HS-5 (cell line): Measurements from ENCODE around the gene SMARCB1.

Source experiments
- DNase-seq: peaks from one replicate; pipeline ENCODE4 v3.0.0-alpha.2; 2012; ENCODE audit warnings: low read depth

SMARCB1 gene

GRCh38 chr22:23780146-23780748, 6.5 kb upstream of the SMARCB1 start:
- DNase-seq: no peak

- no peak for DNase-seq
Measured at GRCh38 chr22:23781065-23781464, 5.7 kb upstream of the SMARCB1 start.

GRCh38 chr22:23781511-23782183, 5.1 kb upstream of the SMARCB1 start:
- DNase-seq: peak; percentile 53

DNA sequence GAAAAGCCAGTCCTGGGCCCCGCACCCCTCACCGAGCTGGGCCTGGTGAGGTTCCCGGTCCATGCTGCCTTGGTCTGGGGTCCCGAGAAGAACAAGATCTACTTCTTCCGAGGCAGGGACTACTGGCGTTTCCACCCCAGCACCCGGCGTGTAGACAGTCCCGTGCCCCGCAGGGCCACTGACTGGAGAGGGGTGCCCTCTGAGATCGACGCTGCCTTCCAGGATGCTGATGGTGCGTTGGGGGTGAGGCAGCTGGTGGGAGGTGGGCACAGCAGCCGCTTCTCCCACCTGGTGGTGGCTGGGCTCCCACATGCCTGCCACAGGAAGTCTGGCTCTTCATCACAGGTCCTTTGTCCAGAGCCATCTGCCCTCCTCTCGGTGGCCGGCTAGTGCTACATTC, 4.5 kb upstream of the SMARCB1 start:
- DNase-seq: no peak

GRCh38 chr22:23782703-23783102, 4.1 kb upstream of the SMARCB1 start:
- DNase-seq: no peak

DNA sequence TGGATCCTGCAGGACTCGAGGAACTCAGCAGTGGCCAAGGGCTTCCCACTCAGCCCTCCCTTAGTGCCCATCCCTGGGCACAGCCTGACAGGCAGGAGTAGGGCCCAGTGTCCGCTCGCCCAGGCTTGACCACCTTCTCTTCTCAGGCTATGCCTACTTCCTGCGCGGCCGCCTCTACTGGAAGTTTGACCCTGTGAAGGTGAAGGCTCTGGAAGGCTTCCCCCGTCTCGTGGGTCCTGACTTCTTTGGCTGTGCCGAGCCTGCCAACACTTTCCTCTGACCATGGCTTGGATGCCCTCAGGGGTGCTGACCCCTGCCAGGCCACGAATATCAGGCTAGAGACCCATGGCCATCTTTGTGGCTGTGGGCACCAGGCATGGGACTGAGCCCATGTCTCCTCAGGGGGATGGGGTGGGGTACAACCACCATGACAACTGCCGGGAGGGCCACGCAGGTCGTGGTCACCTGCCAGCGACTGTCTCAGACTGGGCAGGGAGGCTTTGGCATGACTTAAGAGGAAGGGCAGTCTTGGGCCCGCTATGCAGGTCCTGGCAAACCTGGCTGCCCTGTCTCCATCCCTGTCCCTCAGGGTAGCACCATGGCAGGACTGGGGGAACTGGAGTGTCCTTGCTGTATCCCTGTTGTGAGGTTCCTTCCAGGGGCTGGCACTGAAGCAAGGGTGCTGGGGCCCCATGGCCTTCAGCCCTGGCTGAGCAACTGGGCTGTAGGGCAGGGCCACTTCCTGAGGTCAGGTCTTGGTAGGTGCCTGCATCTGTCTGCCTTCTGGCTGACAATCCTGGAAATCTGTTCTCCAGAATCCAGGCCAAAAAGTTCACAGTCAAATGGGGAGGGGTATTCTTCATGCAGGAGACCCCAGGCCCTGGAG, 3.3 kb upstream of the SMARCB1 start:
- DNase-seq: no peak

- no peak for DNase-seq
Measured at GRCh38 chr22:23784215-23784732, 2.5 kb upstream of the SMARCB1 start.

GRCh38 chr22:23786261-23786710, 480 bp upstream of the SMARCB1 start:
- DNase-seq: no peak

GRCh38 chr22:23787600-23787896, 782 bp downstream of the SMARCB1 start:
- DNase-seq: no peak

- DNase-seq: no peak
Measured at GRCh38 chr22:23787910-23788309, 1.1 kb downstream of the SMARCB1 start.

- DNase-seq: no peak
Measured at GRCh38 chr22:23789121-23789520, 2.4 kb downstream of the SMARCB1 start.

DNA sequence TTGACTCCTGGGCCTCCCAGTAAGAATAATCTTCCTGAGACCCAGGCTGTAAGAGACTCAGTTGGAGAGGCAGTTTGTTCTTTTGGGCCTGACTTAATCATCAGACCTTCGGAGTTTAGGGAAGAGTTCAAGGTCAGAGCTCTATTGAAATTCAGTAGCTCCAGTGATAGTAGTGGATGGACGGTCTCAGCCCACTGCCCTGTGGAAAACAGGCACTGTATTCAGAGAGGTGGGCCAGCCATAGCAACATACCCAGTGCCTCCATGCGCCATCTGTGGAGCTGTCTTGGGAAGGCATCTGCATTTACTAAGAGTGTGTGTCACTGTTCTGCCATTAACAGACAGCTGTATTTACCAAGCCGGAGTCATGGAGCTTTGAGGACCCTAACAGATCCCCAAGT, 2.9 kb downstream of the SMARCB1 start:
- no peak for DNase-seq

GRCh38 chr22:23790819-23791737, 4.3 kb downstream of the SMARCB1 start:
- no peak for DNase-seq

- DNase-seq: no peak
Measured at GRCh38 chr22:23791738-23792645, 5.2 kb downstream of the SMARCB1 start.

DNA sequence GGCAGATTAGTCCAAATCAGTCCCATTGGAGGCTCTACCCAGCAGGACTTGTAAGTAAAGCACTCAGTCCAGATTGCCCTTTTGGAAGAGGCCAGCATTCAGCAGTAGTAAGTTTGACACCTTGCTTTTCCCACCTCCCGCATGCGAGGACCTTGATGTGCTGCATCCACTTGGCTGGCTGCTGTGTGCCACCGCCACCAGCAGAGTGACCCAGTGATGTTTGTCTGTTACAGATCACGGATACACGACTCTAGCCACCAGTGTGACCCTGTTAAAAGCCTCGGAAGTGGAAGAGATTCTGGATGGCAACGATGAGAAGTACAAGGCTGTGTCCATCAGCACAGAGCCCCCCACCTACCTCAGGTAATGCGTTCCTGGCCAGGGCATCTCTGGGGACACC, 6.6 kb downstream of the SMARCB1 start:
- no peak for DNase-seq

DNA sequence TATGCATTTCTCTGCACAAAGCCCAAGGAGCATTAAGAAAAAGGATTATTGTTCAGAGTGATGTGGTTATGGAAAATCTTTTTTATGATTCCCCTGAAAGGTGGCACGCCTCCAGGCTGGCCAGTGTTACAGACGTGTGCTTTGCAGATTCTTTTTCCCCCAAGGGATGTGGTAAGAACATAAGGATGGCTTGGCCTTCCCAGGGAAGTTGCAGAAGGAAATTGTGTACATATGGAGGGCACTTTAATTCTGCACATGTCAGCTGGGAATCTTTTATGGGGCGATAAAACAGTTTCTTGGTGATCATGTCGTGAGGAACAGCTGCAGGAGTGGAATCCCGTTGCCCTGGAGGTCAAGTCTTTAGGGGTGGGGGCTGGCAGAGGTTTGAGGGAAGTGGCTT, 9.7 kb downstream of the SMARCB1 start:
- no peak for DNase-seq

DNA sequence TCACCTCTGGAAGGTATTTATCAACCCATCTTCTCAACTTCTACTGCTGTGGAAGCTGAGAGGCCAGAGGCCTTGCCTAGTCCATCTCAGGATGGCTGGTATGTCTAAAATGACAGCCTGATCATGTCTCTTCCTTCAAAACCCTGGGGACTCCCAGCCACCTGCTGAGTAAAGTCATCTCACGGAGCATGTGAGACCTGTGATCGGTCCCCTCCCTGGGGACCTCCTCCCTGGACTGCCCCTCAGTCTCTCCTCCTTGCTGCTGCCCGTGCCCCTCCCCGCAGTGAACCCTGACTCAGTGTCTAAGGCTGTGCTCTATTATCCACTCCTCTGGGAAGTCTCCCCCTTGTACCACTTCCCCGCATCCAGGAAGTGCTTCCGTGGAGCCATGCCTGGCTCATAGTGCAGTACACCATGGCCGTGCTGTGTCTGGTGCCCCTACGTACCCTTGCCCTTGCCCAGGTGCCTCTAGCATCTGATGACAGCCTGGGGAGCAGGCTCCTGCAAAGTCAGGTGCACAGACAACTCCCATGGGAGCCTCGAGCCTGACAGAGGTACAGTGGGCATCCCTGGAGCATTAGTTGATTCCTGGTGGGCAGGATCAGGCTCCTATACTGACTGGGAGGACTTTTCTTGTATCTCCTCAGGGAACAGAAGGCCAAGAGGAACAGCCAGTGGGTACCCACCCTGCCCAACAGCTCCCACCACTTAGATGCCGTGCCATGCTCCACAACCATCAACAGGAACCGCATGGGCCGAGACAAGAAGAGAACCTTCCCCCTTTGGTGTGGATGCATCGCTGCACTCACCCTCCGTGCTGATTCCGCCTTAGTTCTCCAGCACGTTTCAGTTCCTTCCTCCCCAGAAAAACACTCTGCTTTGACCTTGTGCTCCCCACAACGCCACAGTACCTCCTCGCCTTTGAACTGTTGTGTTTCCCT, 13.8 kb downstream of the SMARCB1 start:
- DNase-seq: no peak

- DNase-seq: no peak
Measured at GRCh38 chr22:23801238-23801821, 14.6 kb downstream of the SMARCB1 start.

DNA sequence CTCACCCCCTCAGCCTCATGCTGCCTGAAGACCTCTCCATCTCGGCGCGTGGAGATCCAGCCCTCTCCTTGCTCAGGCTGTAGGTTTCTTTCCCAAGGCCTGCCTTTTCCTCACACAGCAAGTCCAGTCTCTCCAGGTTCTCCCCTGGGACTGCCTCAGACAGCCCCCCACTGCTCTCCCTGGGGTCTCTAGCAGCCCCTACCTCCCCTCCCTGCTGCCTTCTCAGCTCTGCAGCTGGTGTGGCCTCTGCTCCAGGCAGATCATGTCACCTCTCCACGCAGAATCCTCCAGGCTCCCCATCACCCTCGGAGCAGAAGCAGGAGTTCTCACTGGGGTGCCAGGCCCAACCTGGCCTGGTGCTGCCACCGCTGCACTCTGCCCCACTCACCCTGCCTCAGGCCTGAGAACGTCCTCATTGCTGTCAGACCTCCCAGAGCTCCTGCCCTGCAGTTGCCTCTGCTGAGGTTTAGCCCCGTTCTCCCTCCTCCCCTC, 15.2 kb downstream of the SMARCB1 start:
- no peak for DNase-seq
